Measurements from ENCODE around the gene ZNF419. TPM values are rescaled to one million over a fixed set of nuclear protein-coding genes. Genes with fewer than 3 reads are reported as not detected.
A peak's percentile ranks its signal among the peaks of the same experiment; 100 is the strongest.

Gene ZNF419
- total RNA-seq, 1 experiment from 2014 or later = 12.8 TPM

GRCh38 chr19:57438925-57439324 is 48.6 kb upstream of the ZNF419 start:
- H3T11ph ChIP-seq (ENCODE audit: low read length) = no peak overlapping the region
- no peak overlapping the region for H2BK12ac ChIP-seq (ENCODE audit: insufficient read length, low read depth, low read length)
- peaks cover 5% of the 10 kb centered on the region; the same call in 1 of the 2 replicates for H3K4me1 ChIP-seq (ENCODE audit: insufficient read depth, low read length)
- Mint-ChIP-seq H3K9me3 (peaks cover 0 to 19% of the 10 kb centered on the region in 2 experiments; a peak in 4 of 5 replicates), H3K27ac (peak overlapping the region in 2 of 3 experiments; percentile 13 to 68; a peak in 2 of 7 replicates), H3K27me3 (ENCODE audit: low read depth) (peaks cover 1% of the 10 kb centered on the region; the same call in 1 of the 2 replicates), H3K4me1 (peaks cover 16 to 20% of the 10 kb centered on the region in 2 experiments), H3K36me3 (ENCODE audit: insufficient read depth in 1 of 3, low read depth in 3 of 3) (peaks cover 27 to 46% (median 37%) of the 10 kb centered on the region in 3 experiments), H3K4me3 (peak overlapping the region in 1 of 2 experiments; percentile 39; a peak in 1 of 5 replicates)
- peaks cover 14% of the 10 kb centered on the region for H3K79me1 ChIP-seq (ENCODE audit: insufficient read depth, low read depth, low read length, poor library complexity, severe bottlenecking)
- no peak overlapping the region for H2AFZ ChIP-seq (ENCODE audit: low read length)
- no peak overlapping the region for H3K27ac ChIP-seq (ENCODE audit: insufficient read length, low read depth, low read length)
- peak; percentile 30 for DNase-seq
- no peak overlapping the region for H2BK120ac ChIP-seq (ENCODE audit: low read depth, low read length, poor library complexity, severe bottlenecking)
- no peak overlapping the region for H4K91ac ChIP-seq (ENCODE audit: insufficient read length, low read depth, low read length)
- no peaks in the 10 kb centered on the region for H3K27me3 ChIP-seq (ENCODE audit: insufficient read depth, low read length)
- no peak overlapping the region for H3K14ac ChIP-seq (ENCODE audit: insufficient read depth, low read length)
- no peak overlapping the region for H3K4ac ChIP-seq (ENCODE audit: low read depth, low read length)
- H3K9ac ChIP-seq (ENCODE audit: extremely low read depth, insufficient read length, low read length) = no peak overlapping the region
- WGBS (ENCODE audit: extremely low coverage, insufficient read length, low lambda C conversion rate) = no CpG with 5 or more reads among the region's 9 CpGs
- H2BK20ac ChIP-seq (ENCODE audit: low read depth, low read length, poor library complexity, severe bottlenecking) = no peak overlapping the region
- no peaks in the 10 kb centered on the region for H3K9me3 ChIP-seq (ENCODE audit: control insufficient read depth, low read depth, low read length)
- H2AK5ac ChIP-seq (ENCODE audit: insufficient read length, low read length) = no peak overlapping the region
- H2BK5ac ChIP-seq (ENCODE audit: insufficient read length, low read length) = no peak overlapping the region
- H3K18ac ChIP-seq (ENCODE audit: insufficient read length, low read depth, low read length) = no peak overlapping the region
- H3K79me2 ChIP-seq (ENCODE audit: insufficient read depth, low read length) = peaks cover 45% of the 10 kb centered on the region
- no peak overlapping the region for H4K5ac ChIP-seq (ENCODE audit: insufficient read length, low read depth, low read length)
- no peak overlapping the region for H3K56ac ChIP-seq (ENCODE audit: insufficient read length, low read depth, low read length)
- peaks cover 8% of the 10 kb centered on the region for H3K23me2 ChIP-seq (ENCODE audit: insufficient read length, low read depth, low read length, poor library complexity, severe bottlenecking)
- no peak overlapping the region for H4K8ac ChIP-seq (replicated peaks; ENCODE audit: insufficient read length, low read depth, low read length)
- H4K20me1 ChIP-seq (ENCODE audit: control insufficient read depth, insufficient read depth, insufficient read length) = no peaks in the 10 kb centered on the region
- peak; percentile 35; the same call in 2 of the 3 replicates for TF ChIP-seq CTCF (conservative IDR thresholded peaks at IDR 0.05)
- H3K4me2 ChIP-seq (ENCODE audit: insufficient read depth, insufficient read length, low read length) = no peak overlapping the region
- no peak overlapping the region for H2BK15ac ChIP-seq (ENCODE audit: low read depth, low read length)
- H3K23ac ChIP-seq (ENCODE audit: insufficient read length, low read depth, low read length) = no peak overlapping the region

Measured in H9 (cell line).